HG03095 (cell line): ENCODE data around the gene C11orf86.
A peak's percentile ranks its signal among the peaks of the same experiment; 100 is the strongest.
"Not testable (repeated sequence)": the region's sequence is repeated elsewhere in the genome, so short reads cannot be mapped to it uniquely, and the experiment has no call there.

Experiments used
- ATAC-seq: cut with Tn5 transposase; IDR thresholded peaks from one replicate; pipeline ENCODE4 v1.9.1; 2021; ENCODE audit warnings: moderate library complexity; ENCODE audit not compliant: unreplicated experiment

Gene C11orf86

GRCh38 chr11:66974724-66975404, at the start of gene C11orf86:
Gene C11orf86, plus strand, starts transcription at chr11:66975304. Its CDS starts 59 bp downstream, at chr11:66975363.
- no peak for ATAC-seq

- no peak for ATAC-seq
Observed at GRCh38 chr11:66929753-66930152, 45.4 kb upstream of the C11orf86 start.

GRCh38 chr11:66932543-66932942, 42.6 kb upstream of the C11orf86 start:
- ATAC-seq: no peak

- no peak for ATAC-seq
Observed at GRCh38 chr11:66933531-66933930, 41.6 kb upstream of the C11orf86 start.

- ATAC-seq: no peak
Observed at GRCh38 chr11:66934950-66935779, 39.9 kb upstream of the C11orf86 start.

- no peak for ATAC-seq
Observed at GRCh38 chr11:66936311-66936711, 38.8 kb upstream of the C11orf86 start.

GRCh38 chr11:66937193-66937733, 37.8 kb upstream of the C11orf86 start:
- no peak for ATAC-seq

GRCh38 chr11:66938582-66939135, 36.4 kb upstream of the C11orf86 start:
- ATAC-seq: no peak

GRCh38 chr11:66950112-66950535, 25.0 kb upstream of the C11orf86 start:
- ATAC-seq: no peak

GRCh38 chr11:66951135-66951534, 24.0 kb upstream of the C11orf86 start:
- no peak for ATAC-seq

GRCh38 chr11:66951927-66952337, 23.2 kb upstream of the C11orf86 start:
- ATAC-seq: no peak

GRCh38 chr11:66953081-66953833, 21.8 kb upstream of the C11orf86 start:
- no peak for ATAC-seq

GRCh38 chr11:66956689-66957290, 18.3 kb upstream of the C11orf86 start:
- ATAC-seq: no peak

- ATAC-seq: peak; percentile 10
Observed at GRCh38 chr11:66957971-66958231, 17.2 kb upstream of the C11orf86 start.

- peak; percentile 93 for ATAC-seq
Observed at GRCh38 chr11:66958232-66958955, 16.7 kb upstream of the C11orf86 start, which contains the start of gene PC. Gene PC, minus strand, starts transcription at chr11:66958383. Its CDS starts 86,224 bp downstream, at chr11:66872159.

- ATAC-seq: no peak
Observed at GRCh38 chr11:66958956-66959274, 16.2 kb upstream of the C11orf86 start.

- ATAC-seq: not testable (repeated sequence)
Observed at GRCh38 chr11:66961691-66962213, 13.4 kb upstream of the C11orf86 start.

GRCh38 chr11:66962247-66962646, 12.9 kb upstream of the C11orf86 start:
- ATAC-seq: no peak

GRCh38 chr11:66962801-66963200, 12.3 kb upstream of the C11orf86 start:
- ATAC-seq: no peak

GRCh38 chr11:66964495-66964894, 10.6 kb upstream of the C11orf86 start:
- no peak for ATAC-seq
